HepG2 (cell line): ENCODE results near the gene GJD3. TPM values are rescaled to one million over a fixed set of nuclear protein-coding genes. Genes with fewer than 3 reads are reported as not detected.

Experiments
- ARID2 ChIP-seq: sonication (generic); formaldehyde crosslinking; IDR thresholded peaks from 2 replicates; pipeline ENCODE4 v1.8.1; 2022; ENCODE audit warnings: mild to moderate bottlenecking, missing genetic modification reagents, borderline replicate concordance
- DDIT3 ChIP-seq: sonication (generic); formaldehyde crosslinking; IDR thresholded peaks from 2 replicates; pipeline ENCODE4 v1.4.0; 2020; ENCODE audit warnings: mild to moderate bottlenecking, missing genetic modification reagents
- ELF3 ChIP-seq: IDR thresholded peaks from 2 replicates; pipeline ENCODE4 v1.6.1; 2016; ENCODE audit warnings: missing genetic modification reagents, missing compliant biosample characterization
- FOXK1 ChIP-seq: sonication (generic); formaldehyde crosslinking; IDR thresholded peaks from 2 replicates; pipeline ENCODE4 v1.4.0; 2020; ENCODE audit warnings: low read depth, missing genetic modification reagents, borderline replicate concordance
- GMEB1 ChIP-seq: sonication (generic); formaldehyde crosslinking; IDR thresholded peaks from 2 replicates; pipeline ENCODE4 v1.5.1; 2020; ENCODE audit warnings: missing genetic modification reagents, mild to moderate bottlenecking, borderline replicate concordance
- JDP2 ChIP-seq: sonication (generic); formaldehyde crosslinking; IDR thresholded peaks from 2 replicates; pipeline ENCODE4 v1.8.1; 2022; ENCODE audit warnings: missing genetic modification reagents, borderline replicate concordance
- KLF12 ChIP-seq: sonication (generic); formaldehyde crosslinking; IDR thresholded peaks from 2 replicates; pipeline ENCODE4 v1.4.0; 2020; ENCODE audit warnings: missing genetic modification reagents, borderline replicate concordance
- MAFF ChIP-seq: IDR thresholded peaks from 2 replicates; pipeline ENCODE4 v1.6.1; 2011; ENCODE audit warnings: low read depth, low read length, improper control_type of control experiment
- MLX ChIP-seq: IDR thresholded peaks from 2 replicates; pipeline ENCODE4 v1.6.1; 2016
- PCBP1 ChIP-seq: fragments of 200-400 bp; formaldehyde crosslinking; IDR thresholded peaks from 2 replicates; pipeline ENCODE4 v1.6.1; 2017; ENCODE audit warnings: mild to moderate bottlenecking, low read depth, low read length, borderline replicate concordance
- POLR2A ChIP-seq, 2 experiments: IDR thresholded peaks; 2 replicates each; pipeline ENCODE4 v1.6.1; 2011; ENCODE audit warnings: low read depth in 2 of 2, low read length in 2 of 2, mild to moderate bottlenecking in 1 of 2, moderate library complexity in 1 of 2; ENCODE audit not compliant: insufficient read depth in 1 of 2
- RBM22 ChIP-seq: fragments of 200-400 bp; formaldehyde crosslinking; optimal IDR thresholded peaks from 2 replicates; pipeline ENCODE3; 2017; ENCODE audit warnings: mild to moderate bottlenecking, low read length, moderate library complexity
- SIX1 ChIP-seq: sonication (generic); formaldehyde crosslinking; IDR thresholded peaks from 2 replicates; pipeline ENCODE4 v1.4.0; 2020; ENCODE audit warnings: missing genetic modification reagents, borderline replicate concordance
- SKIL ChIP-seq: sonication (generic); formaldehyde crosslinking; IDR thresholded peaks from 2 replicates; pipeline ENCODE4 v1.8.0; 2022; ENCODE audit warnings: missing genetic modification reagents, mild to moderate bottlenecking, moderate library complexity, borderline replicate concordance
- SP4 ChIP-seq: sonication (generic); formaldehyde crosslinking; IDR thresholded peaks from 2 replicates; pipeline ENCODE4 v1.8.1; 2023; ENCODE audit warnings: mild to moderate bottlenecking, missing genetic modification reagents
- TEAD3 ChIP-seq: optimal IDR thresholded peaks from 2 replicates; pipeline ENCODE3; 2016; ENCODE audit warnings: borderline replicate concordance
- ZBTB26 ChIP-seq: IDR thresholded peaks from 2 replicates; pipeline ENCODE4 v1.6.1; 2016; ENCODE audit warnings: missing compliant biosample characterization, missing genetic modification reagents, borderline replicate concordance
- ZNF224 ChIP-seq: sonication (generic); formaldehyde crosslinking; IDR thresholded peaks from 2 replicates; pipeline ENCODE4 v1.5.0; 2020; ENCODE audit warnings: mild to moderate bottlenecking, missing genetic modification reagents
- ZNF503 ChIP-seq: sonication (generic); formaldehyde crosslinking; IDR thresholded peaks from 2 replicates; pipeline ENCODE4 v1.4.0; 2020; ENCODE audit warnings: missing genetic modification reagents
- ZNF546 ChIP-seq: sonication (generic); formaldehyde crosslinking; conservative IDR thresholded peaks from 2 replicates; pipeline ENCODE4 v1.8.1; 2023; ENCODE audit warnings: mild to moderate bottlenecking, missing genetic modification reagents
- ZNF749 ChIP-seq: sonication (generic); formaldehyde crosslinking; IDR thresholded peaks from 2 replicates; pipeline ENCODE4 v1.8.0; 2022; ENCODE audit warnings: mild to moderate bottlenecking, missing genetic modification reagents, moderate library complexity, borderline replicate concordance
- polyA plus RNA-seq, 8 experiments: library from polyadenylated mRNA; depleted of rRNA in 3 of 8; stranded (reverse) in 7 of 8; unstranded in 1 of 8; fragments of >200 nt; fragmentation: Illumina TruSeq in 4 of 8; extraction: Trizol in 4 of 8; gene quantifications; 2 replicates each; pipeline versions ENCODE4 v1.2.1 to v1.2.3, GENCODE V29; 2011 to 2016; ENCODE audit warnings: low read depth in 4 of 8, missing spikeins in 1 of 8, mixed read lengths in 1 of 8; ENCODE audit not compliant: insufficient read depth in 1 of 8
- total RNA-seq, 5 experiments: library from RNA; depleted of rRNA; stranded (reverse); fragments of >200 nt; fragmentation: Illumina TruSeq; extraction: Trizol; gene quantifications; 2 replicates each; pipeline ENCODE4 v1.2.3, GENCODE V29; 2016; ENCODE audit warnings: low read depth in 1 of 5

Gene GJD3
- total and polyA plus RNA-seq, 2 of the 13 experiments (the other 11 are each of a cell fraction or from before 2014, with no cell fraction given), result not detected

GRCh38 chr17:40352779-40353394 lies 11.7 kb downstream of the GJD3 start (continued):
- TF ChIP-seq ZNF503 (CRISPR knock-in tag) (peak; percentile 61; the same call in 1 of the 2 replicates), DDIT3 (CRISPR knock-in tag) (no peak), SKIL (peak; percentile 86; the same call in 1 of the 2 replicates), ZNF546 (peak; percentile 70), MAFF (no peak), SIX1 (CRISPR knock-in tag) (peak; percentile 74; the same call in 1 of the 2 replicates), JDP2 (no peak; the same call in 1 of the 2 replicates), ELF3 (CRISPR knock-in tag) (peak; percentile 98), ZNF224 (no peak), POLR2A (IDR thresholded peaks at IDR 0.05; ENCODE audit: insufficient read depth in 1 of 2, low read depth in 2 of 2, low read length in 2 of 2) (no peak), RBM22 (no peak), ZBTB26 (CRISPR knock-in tag) (peak; percentile 81), MLX (peak; percentile 73; the same call in 1 of the 2 replicates), ARID2 (0 out of 2 replicates have a peak, but pooled peaks have one; percentile 21), PCBP1 (no peak), SP4 (CRISPR knock-in tag) (no peak), TEAD3 (CRISPR knock-in tag) (peak; percentile 81), ZNF749 (CRISPR knock-in tag) (no peak), GMEB1 (CRISPR knock-in tag) (peak; percentile 44; the same call in 1 of the 2 replicates), KLF12 (no peak), FOXK1 (CRISPR knock-in tag) (peak; percentile 91; the same call in 1 of the 2 replicates)
